RWPE1 (cell line): ENCODE measurements around the gene INHBE.
A peak's percentile ranks its signal among the peaks of the same experiment; 100 is the strongest.

Experiments
- CTCF ChIA-PET: fragments of 350-600 bp; sonication (Branson Sonifier 250); formaldehyde crosslinking; extraction: SDS; loops from one replicate; lab custom pipeline; 2021; lab: Yijun Ruan, JAX
- POLR2A ChIA-PET: fragments of 400-600 bp; formaldehyde crosslinking; extraction: SDS; loops from one replicate; lab custom pipeline; 2020; ENCODE audit warnings: antibody characterized with exemption; ENCODE audit not compliant: low non-redundant PET; lab: Yijun Ruan, JAX
- DNase-seq: peaks from one replicate; pipeline ENCODE4 v3.0.0; 2012; ENCODE audit warnings: low spot score
- H3K27ac ChIP-seq: fragments of 450-650 bp; 2 replicates; pipeline ENCODE4 v1.5.1; 2017
- CTCF ChIP-seq: fragments of 450-650 bp; conservative IDR thresholded peaks from 2 replicates; pipeline ENCODE4 v1.5.1; 2017; ENCODE audit warnings: low read depth, mild to moderate bottlenecking

Gene INHBE

GRCh38 chr12:57448669-57449068 lies 6.4 kb upstream of the INHBE start:
- CTCF ChIA-PET: interaction anchor here (0.6 to 1.2 kb wide), 5 partner anchors 9 to 277 kb away, joined by 3 to 6 read pairs (median 4); no protein-coding TSS in a partner anchor
- POLR2A ChIA-PET: no interaction called here
- no peak for TF ChIP-seq CTCF
- no peak overlapping the region for H3K27ac ChIP-seq
- no peak for DNase-seq

GRCh38 chr12:57449375-57449774 lies 5.7 kb upstream of the INHBE start:
- ChIA-PET POLR2A (no interaction called here), CTCF (interaction anchor here (0.6 kb wide), 1 partner anchor 209 kb away, joined by 3 read pairs; no protein-coding TSS in a partner anchor)
- no peak for TF ChIP-seq CTCF
- DNase-seq: no peak
- H3K27ac ChIP-seq: no peak overlapping the region

- DNase-seq: no peak
- H3K27ac ChIP-seq: no peak overlapping the region
- ChIA-PET CTCF (interaction anchor here (0.9 kb wide), 1 partner anchor 142 kb away, joined by 3 read pairs; no protein-coding TSS in a partner anchor), POLR2A (no interaction called here)
- TF ChIP-seq CTCF: no peak
Observed at GRCh38 chr12:57450057-57450456, 5.0 kb upstream of the INHBE start.

GRCh38 chr12:57451233-57451778 lies 3.8 kb upstream of the INHBE start:
- CTCF ChIA-PET: interaction anchor here (1.5 to 2.8 kb wide), 2 partner anchors 11 to 144 kb away, joined by 5 to 18 read pairs; no protein-coding TSS in a partner anchor
- no peak overlapping the region for H3K27ac ChIP-seq
- no peak for TF ChIP-seq CTCF
- no peak for DNase-seq
- POLR2A ChIA-PET: no interaction called here

GRCh38 chr12:57452181-57452936 lies 2.7 kb upstream of the INHBE start:
- no peak for TF ChIP-seq CTCF
- ChIA-PET CTCF (interaction anchor here (0.6 to 2.8 kb wide), 18 partner anchors 9 to 213 kb away, joined by 3 to 18 read pairs (median 4); partner anchors contain the start of genes ARHGAP9 and DCTN2), POLR2A (no interaction called here)
- DNase-seq: no peak
- no peak overlapping the region for H3K27ac ChIP-seq

- peak; percentile 53 for DNase-seq
- POLR2A ChIA-PET: no interaction called here
- CTCF ChIA-PET: interaction anchor here (0.6 to 2.8 kb wide), 23 partner anchors 10 to 824 kb away, joined by 3 to 19 read pairs (median 4); partner anchors contain the start of genes ARHGAP9 and DCTN2
- TF ChIP-seq CTCF: peak; percentile 91
- no peak overlapping the region for H3K27ac ChIP-seq
Observed at GRCh38 chr12:57452937-57453509, 2.1 kb upstream of the INHBE start.
